Pancreas (tissue), 10 donors: ENCODE results near the gene SLC26A9. TPM values are rescaled to one million over a fixed set of nuclear protein-coding genes. Genes with fewer than 3 reads are reported as not detected.

ENCODE experiments used
- ATAC-seq, 4 donors: fragments of 200-7000 bp; cut with Tn5 transposase; one replicate each; pipeline versions ENCODE4 v1.8.0 to v1.9.1; 2020; ENCODE audit warnings: mild to moderate bottlenecking in 4 of 4, moderate library complexity in 4 of 4
- DNase-seq, 6 donors: peaks; one replicate each; pipeline ENCODE4 v3.0.0-alpha.2; 2020
- FAIRE-seq: peaks from 2 replicates; lab custom pipeline; 2012; peaks lifted over from hg19 to GRCh38; lab: Jason Lieb, UNC
- H3K27ac ChIP-seq, 4 donors: fragments of 200-600 bp; sonication (generic); 1 replicate in 3 of 4; 2 replicates in 1 of 4; pipeline versions ENCODE4 v1.5.0 to v1.8.0; 2020
- H3K27me3 ChIP-seq, 4 donors: fragments of 200-600 bp; one replicate each; pipeline ENCODE4 v1.8.0; 2021
- H3K36me3 ChIP-seq, 3 donors: fragments of 200-600 bp; sonication (generic) in 1 of 3; one replicate each; pipeline versions ENCODE4 v1.5.0 to v1.8.0; 2020 to 2021
- H3K4me1 ChIP-seq, 3 donors: fragments of 200-600 bp; one replicate each; pipeline ENCODE4 v1.8.0; 2021
- H3K4me3 ChIP-seq, 4 donors: fragments of 200-600 bp; sonication (generic) in 2 of 4; one replicate each; pipeline versions ENCODE4 v1.5.0 to v1.8.0; 2020 to 2021
- H3K9me3 ChIP-seq, 4 donors: fragments of 200-600 bp; one replicate each; pipeline ENCODE4 v1.8.0; 2021
- WGBS, 2 donors: extraction: QIAGEN DNeasy Blood & Tissue Kit; methylation state at CpG; one replicate each; pipeline ENCODE4 v1.1.7; 2013; 5-methylcytosine and 5-hydroxymethylcytosine counted together
- intact Hi-C, 3 donors: fragments of 100-400 bp; cut with DNase I; formaldehyde crosslinking; loops; one replicate each; pipeline versions ENCODE4 v1.11.1 to v1.14.2; 2022
- polyA plus RNA-seq, 2 donors: library from polyadenylated mRNA; stranded (reverse); fragments of 200-250 nt; gene quantifications; one replicate each; pipeline ENCODE4 v1.2.3, GENCODE V29; 2013
- total RNA-seq, 6 donors: library from RNA; stranded (reverse); fragmentation: NEBNext Ultra II Directional in 4 of 6; extraction: Animal tissue kit (Norgen Biotek cat#: 25700) in 4 of 6; gene quantifications; one replicate each; pipeline versions ENCODE4 v1.2.1 to v1.2.4, GENCODE V29; 2021 to 2023
- TF ChIP-seq, protein P1 (sequence below), 4 donors: fragments of 200-600 bp; sonication (generic) in 3 of 4; IDR thresholded peaks; one replicate each; pipeline versions ENCODE4 v1.5.0 to v1.8.0; 2021; ENCODE audit warnings: antibody characterized with exemption in 4 of 4
- donor health status: healthy with polysubstance abuse.
- donor health status: DM: no; HTN: no; CAD: no; lungs with moderate emphysema.
- donor health status: DM: no; HTN: no; CAD: no.
- donor health status: control.
- donor health status: control.
- donor health status: Bipolar disorder and iron deficiency.
- donor health status: DM: yes; HTN: yes; CAD: no.
- donor health status: DM: no; HTN: no; CAD: no.
- donor health status: DM: no; HTN: no; CAD: no.
- donor health status: DM: yes; HTN: yes; CAD: no.

The SLC26A9 gene
- total and polyA plus RNA-seq, 8 donors = 0.56 to 6.5 (median 1.2) TPM

- ATAC-seq = no peak
- FAIRE-seq = no peak
These were observed 22.2 kb downstream of the SLC26A9 start for GRCh38 chr1:205920861-205921569.

DNA sequence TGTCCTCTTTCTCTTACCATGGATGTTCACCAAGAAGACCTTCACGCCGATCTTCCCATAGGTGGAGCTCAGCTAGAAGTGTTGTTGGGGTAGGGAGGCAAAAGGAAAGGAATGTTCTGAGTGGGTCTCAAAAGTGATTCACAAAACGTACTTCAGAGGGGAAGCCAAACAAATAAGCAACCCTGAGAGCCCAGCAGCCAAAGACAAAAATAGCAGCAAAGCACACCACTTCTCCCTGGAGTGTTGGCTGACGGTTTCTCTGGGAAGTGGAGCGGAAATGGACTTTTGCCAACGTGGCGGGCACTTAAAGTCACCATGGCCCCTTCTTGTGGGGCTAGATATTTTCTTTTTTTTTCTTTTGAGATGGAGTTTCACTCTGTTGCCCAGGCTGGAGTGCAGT, 23.1 kb downstream of the SLC26A9 start:
- DNase-seq (no peak), ATAC-seq (no peak), FAIRE-seq (no peak)
- Histone ChIP-seq H3K4me1 (peaks cover under 1 to 14% (median 8%) of the 10 kb centered on the region in 3 donors), H3K27ac (no peak overlapping the region), H3K4me3 (no peak overlapping the region), H3K9me3 (no peaks in the 10 kb centered on the region), H3K36me3 (no peaks in the 10 kb centered on the region), H3K27me3 (no peaks in the 10 kb centered on the region)
- 65 to 67% methylated on average over 7 of the region's 7 CpGs for WGBS, 2 donors
- intact Hi-C loops = loop anchor here in 2 of 3 donors (5.0 to 10.0 kb wide), 3 partner anchors 55 to 185 kb away; no protein-coding TSS in a partner anchor
- TF ChIP-seq, protein P1, sequence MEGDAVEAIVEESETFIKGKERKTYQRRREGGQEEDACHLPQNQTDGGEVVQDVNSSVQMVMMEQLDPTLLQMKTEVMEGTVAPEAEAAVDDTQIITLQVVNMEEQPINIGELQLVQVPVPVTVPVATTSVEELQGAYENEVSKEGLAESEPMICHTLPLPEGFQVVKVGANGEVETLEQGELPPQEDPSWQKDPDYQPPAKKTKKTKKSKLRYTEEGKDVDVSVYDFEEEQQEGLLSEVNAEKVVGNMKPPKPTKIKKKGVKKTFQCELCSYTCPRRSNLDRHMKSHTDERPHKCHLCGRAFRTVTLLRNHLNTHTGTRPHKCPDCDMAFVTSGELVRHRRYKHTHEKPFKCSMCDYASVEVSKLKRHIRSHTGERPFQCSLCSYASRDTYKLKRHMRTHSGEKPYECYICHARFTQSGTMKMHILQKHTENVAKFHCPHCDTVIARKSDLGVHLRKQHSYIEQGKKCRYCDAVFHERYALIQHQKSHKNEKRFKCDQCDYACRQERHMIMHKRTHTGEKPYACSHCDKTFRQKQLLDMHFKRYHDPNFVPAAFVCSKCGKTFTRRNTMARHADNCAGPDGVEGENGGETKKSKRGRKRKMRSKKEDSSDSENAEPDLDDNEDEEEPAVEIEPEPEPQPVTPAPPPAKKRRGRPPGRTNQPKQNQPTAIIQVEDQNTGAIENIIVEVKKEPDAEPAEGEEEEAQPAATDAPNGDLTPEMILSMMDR (IDR thresholded peaks at IDR 0.05) = no peak

More at GRCh38 chr1:205920861-205921569, 22.2 kb downstream of the SLC26A9 start:
- WGBS, 2 donors = 74% methylated on average over 13 of the region's 13 CpGs
- H3K4me1 ChIP-seq = peaks cover 0 to 14% (median 8%) of the 10 kb centered on the region in 3 donors
- TF ChIP-seq, protein P1 (IDR thresholded peaks at IDR 0.05) = no peak
- no peaks in the 10 kb centered on the region for H3K36me3 ChIP-seq
- no peak for DNase-seq
- intact Hi-C loops = loop anchor here in 2 of 3 donors (5.0 to 10.0 kb wide), 3 partner anchors 54 to 184 kb away; no protein-coding TSS in a partner anchor
- H3K9me3 ChIP-seq = no peaks in the 10 kb centered on the region
- H3K27ac ChIP-seq = no peak overlapping the region
- H3K27me3 ChIP-seq = no peaks in the 10 kb centered on the region
- H3K4me3 ChIP-seq = no peak overlapping the region

- TF ChIP-seq, protein P1 (IDR thresholded peaks at IDR 0.05) = peak; percentile 73 to 87 (median 79)
- H3K36me3 ChIP-seq = no peaks in the 10 kb centered on the region
- no peaks in the 10 kb centered on the region for H3K27me3 ChIP-seq
- ATAC-seq (peak; percentile 77 to 88 (median 86)), DNase-seq (peak; percentile 68 to 88 (median 82)), FAIRE-seq (no peak)
- intact Hi-C loops = loop anchor here in 2 of 3 donors (2.0 to 10.0 kb wide), 2 partner anchors 56 to 124 kb away; no protein-coding TSS in a partner anchor
- peaks cover 9 to 24% (median 18%) of the 10 kb centered on the region in 3 donors for H3K4me1 ChIP-seq
- no peaks in the 10 kb centered on the region for H3K9me3 ChIP-seq
- no peak overlapping the region for H3K27ac ChIP-seq
- no peak overlapping the region for H3K4me3 ChIP-seq
- 30% methylated on average over 8 of the region's 8 CpGs for WGBS, 2 donors
These were observed 24.1 kb downstream of the SLC26A9 start for GRCh38 chr1:205918955-205919746.

GRCh38 chr1:205917466-205918238, 25.6 kb downstream of the SLC26A9 start:
- peak overlapping the region in 2 of 4 donors; percentile 39 to 74 for H3K27ac ChIP-seq
- peaks cover 16 to 36% (median 29%) of the 10 kb centered on the region in 3 donors for H3K4me1 ChIP-seq
- FAIRE-seq (no peak), ATAC-seq (peak in 3 of 4 donors; percentile 10 to 46 (median 22)), DNase-seq (peak in 1 of 6 donors; percentile 64)
- no peaks in the 10 kb centered on the region for H3K9me3 ChIP-seq
- intact Hi-C loops = loop anchor here in 2 of 3 donors (2.0 to 10.0 kb wide), 2 partner anchors 57 to 123 kb away; no protein-coding TSS in a partner anchor
- H3K4me3 ChIP-seq = peak overlapping the region in 1 of 4 donors; percentile 7
- 15 to 19% methylated on average over 8 of the region's 8 CpGs for WGBS, 2 donors
- no peaks in the 10 kb centered on the region for H3K36me3 ChIP-seq
- no peaks in the 10 kb centered on the region for H3K27me3 ChIP-seq
- TF ChIP-seq, protein P1 (IDR thresholded peaks at IDR 0.05) = no peak
